K562 (cell line): Measurements from ENCODE around the gene FANK1. TPM values are rescaled to one million over a fixed set of nuclear protein-coding genes. Genes with fewer than 3 reads are reported as not detected.

Experiments used
- ATAC-seq: fragments of 200-7000 bp; cut with Tn5 transposase; 3 replicates; pipeline ENCODE4 v1.9.1; 2020; ENCODE audit warnings: moderate library complexity
- BruUV-seq: library from RNA; stranded (reverse); fragments of 400-500 nt; replicated peaks from 2 replicates; lab custom pipeline; 2021; lab: Mats Ljungman, UMichigan
- CTCF ChIA-PET: fragments of 300-600 bp; formaldehyde crosslinking; extraction: SDS; loops from one replicate; lab custom pipeline; 2021; ENCODE audit warnings: low intra/inter-chr PET ratio; lab: Yijun Ruan, JAX
- POLR2A ChIA-PET: fragments of 300-600, 350-650 bp; sonication (Branson Sonifier 250); formaldehyde crosslinking; extraction: SDS; loops from one replicate; lab custom pipeline; 2021; ENCODE audit warnings: antibody characterized with exemption, inconsistent platforms; lab: Yijun Ruan, JAX
- DNase-seq, 4 experiments: peaks; one replicate each; pipeline versions ENCODE4 v3.0.0 to v3.0.0-alpha.2; 2011 to 2018; ENCODE audit warnings: low spot score in 3 of 4, mixed read lengths in 3 of 4; ENCODE audit errors: extremely low read depth in 1 of 4
- FAIRE-seq: peaks from 2 replicates; lab custom pipeline; 2011; peaks lifted over from hg19 to GRCh38; lab: Jason Lieb, UNC
- H2AFZ ChIP-seq: 2 replicates; pipeline ENCODE4 v1.6.0; 2011; ENCODE audit warnings: low read depth, low read length, control low read depth, inconsistent platforms
- H3K27ac ChIP-seq: fragments of 200-600 bp; 3 replicates; pipeline ENCODE4 v1.8.0; 2011; ENCODE audit warnings: low read depth, mild to moderate bottlenecking, control low read depth, inconsistent platforms, low read length, moderate library complexity, mixed read lengths; ENCODE audit errors: extremely low read depth
- H3K27me3 ChIP-seq, 2 experiments: fragments of 300-600 bp in 1 of 2; 2 replicates in 1 of 2; 3 replicates in 1 of 2; pipeline versions ENCODE4 v1.6.0 to v1.8.0; 2011; ENCODE audit warnings: inconsistent platforms in 2 of 2, low read length in 2 of 2, mild to moderate bottlenecking in 1 of 2, mixed read lengths in 1 of 2, moderate library complexity in 1 of 2; ENCODE audit not compliant: control insufficient read depth in 2 of 2, insufficient read depth in 2 of 2
- H3K36me3 ChIP-seq: fragments of 300-600 bp; 3 replicates; pipeline ENCODE4 v1.8.0; 2011; ENCODE audit warnings: mild to moderate bottlenecking, low read length, inconsistent platforms; ENCODE audit not compliant: control insufficient read depth, insufficient read depth
- H3K4me1 ChIP-seq, 2 experiments: fragments of 200-600 bp in 1 of 2; replicated peaks in 1 of 2; 2 replicates in 1 of 2; 3 replicates in 1 of 2; pipeline versions ENCODE4 v1.5.1 to v1.8.0; 2011; ENCODE audit warnings: inconsistent platforms in 2 of 2, low read length in 2 of 2, mild to moderate bottlenecking in 1 of 2, mixed read lengths in 1 of 2, moderate library complexity in 1 of 2; ENCODE audit not compliant: control insufficient read depth in 2 of 2, insufficient read depth in 2 of 2
- H3K4me2 ChIP-seq: 2 replicates; pipeline ENCODE4 v1.6.1; 2011; ENCODE audit warnings: low read length, control low read depth, inconsistent platforms, mixed read lengths; ENCODE audit not compliant: insufficient read depth
- H3K4me3 ChIP-seq: fragments of 200-600 bp; sonication (generic), shearing (Covaris generic); 2 replicates; pipeline ENCODE4 v1.5.1; 2016; ENCODE audit warnings: control low read depth, inconsistent platforms
- H3K79me2 ChIP-seq: fragments of 200-600 bp; 3 replicates; pipeline ENCODE4 v1.8.0; 2011; ENCODE audit warnings: low read length, inconsistent platforms; ENCODE audit not compliant: control insufficient read depth, insufficient read depth
- H3K9ac ChIP-seq, 2 experiments: 2 replicates each; pipeline versions ENCODE4 v1.6.0 to v1.6.1; 2011; ENCODE audit warnings: low read depth in 2 of 2, low read length in 2 of 2, control low read depth in 1 of 2, inconsistent platforms in 1 of 2, mild to moderate bottlenecking in 1 of 2, mixed read lengths in 1 of 2; ENCODE audit not compliant: insufficient read depth in 1 of 2
- H3K9me1 ChIP-seq: one replicate; pipeline ENCODE4 v1.6.0; 2011; ENCODE audit warnings: inconsistent platforms, mild to moderate bottlenecking, low read length, moderate library complexity; ENCODE audit not compliant: control insufficient read depth, insufficient read depth
- H3K9me3 ChIP-seq: replicated peaks from 2 replicates; pipeline ENCODE4 v1.5.1; 2011; ENCODE audit warnings: low read depth, low read length, inconsistent platforms; ENCODE audit not compliant: control insufficient read depth, insufficient read depth
- H4K20me1 ChIP-seq: replicated peaks from 2 replicates; pipeline ENCODE4 v1.6.1; 2011; ENCODE audit warnings: low read length, inconsistent platforms, mixed read lengths; ENCODE audit not compliant: control insufficient read depth, insufficient read depth
- CBFB ChIP-seq: sonication (generic); formaldehyde crosslinking; IDR thresholded peaks from 2 replicates; pipeline ENCODE4 v1.4.0; 2020; ENCODE audit warnings: mild to moderate bottlenecking, missing genetic modification reagents
- UBTF ChIP-seq, 2 experiments: IDR thresholded peaks; 2 replicates each; pipeline ENCODE4 v1.6.1; 2012; ENCODE audit warnings: improper control_type of control experiment in 2 of 2, low read depth in 2 of 2, low read length in 2 of 2, borderline replicate concordance in 1 of 2
- ZBTB17 ChIP-seq: fragments of 450-650 bp; formaldehyde crosslinking; IDR thresholded peaks from 2 replicates; pipeline ENCODE4 v1.4.0; 2020; ENCODE audit warnings: mild to moderate bottlenecking
- ZNF318 ChIP-seq, 2 experiments: fragments of 450-650 bp; IDR thresholded peaks; 2 replicates each; pipeline ENCODE4 v1.6.1; 2016; ENCODE audit warnings: mild to moderate bottlenecking in 2 of 2, borderline replicate concordance in 1 of 2, low read depth in 1 of 2, moderate library complexity in 1 of 2
- WGBS: fragments of 100-300 bp; shearing (Covaris generic); methylation state at CpG from one replicate; pipeline ENCODE4 v1.1.6; 2016; ENCODE audit warnings: low coverage, mixed read lengths; ENCODE audit not compliant: insufficient coverage; ENCODE audit errors: missing lambda C conversion rate; 5-methylcytosine and 5-hydroxymethylcytosine counted together
- in situ Hi-C: fragments of 300-500 bp; cut with MboI; formaldehyde crosslinking; loops from 4 replicates; pipeline ENCODE4 v1.15.0; 2018; ENCODE audit warnings: inconsistent platforms, mixed read lengths
- intact Hi-C: fragments of 100-400 bp; cut with micrococcal nuclease; formaldehyde crosslinking; loops from 2 replicates; pipeline ENCODE4 v1.14.2; 2022
- polyA plus RNA-seq, 8 experiments: library from polyadenylated mRNA; depleted of rRNA in 4 of 8; stranded (reverse) in 5 of 8; unstranded in 3 of 8; fragments of >200 nt; fragmentation: Nextera tagmentation in 2 of 8; fragmentation: Illumina TruSeq in 1 of 8; extraction: Ambion mirVana in 2 of 8; extraction: Trizol in 1 of 8; gene quantifications; 2 replicates each; pipeline versions ENCODE4 v1.2.1 to v1.2.3, GENCODE V29; 2011 to 2014; ENCODE audit warnings: inconsistent platforms in 1 of 8, missing spikeins in 1 of 8
- total RNA-seq, 7 experiments: library from RNA; depleted of rRNA in 6 of 7; stranded (reverse); fragments of >200 nt in 6 of 7; fragmentation: Illumina TruSeq in 2 of 7; extraction: Trizol in 2 of 7; gene quantifications; 2 replicates each; pipeline versions ENCODE4 v1.2.1 to v1.2.3, GENCODE V29; 2011 to 2021; ENCODE audit warnings: low replicate concordance in 1 of 7

The FANK1 gene
- total and polyA plus RNA-seq, 9 of the 15 experiments (the other 6 are each of a cell fraction or from before 2014, with no cell fraction given), result 0.11 to 2.3 (median 0.51) TPM; not detected in 1

- no peaks in the 10 kb centered on the region for H4K20me1 ChIP-seq
- peaks cover 0 to 6% of the 10 kb centered on the region in 2 experiments; a peak in 1 of 5 replicates for H3K27me3 ChIP-seq
- in situ Hi-C loops (no loop called here), intact Hi-C loops (no loop called here)
- no peak overlapping the region for H3K9ac ChIP-seq
- ChIA-PET POLR2A (no interaction called here), CTCF (no interaction called here)
- H2AFZ ChIP-seq, result no peak overlapping the region
- H3K4me1 ChIP-seq, result no peaks in the 10 kb centered on the region
- no peak overlapping the region for H3K27ac ChIP-seq
- H3K9me1 ChIP-seq, result no peaks in the 10 kb centered on the region
- FAIRE-seq (no peak), ATAC-seq (no peak), DNase-seq (no peak)
- 1% methylated on average over 7 of the region's 7 CpGs for WGBS
- no peaks in the 10 kb centered on the region for H3K79me2 ChIP-seq
- H3K4me2 ChIP-seq, result no peak overlapping the region
- no peak for TF ChIP-seq UBTF (IDR thresholded peaks at IDR 0.05; ENCODE audit: borderline replicate concordance in 1 of 2, low read depth in 2 of 2, low read length in 2 of 2)
- H3K36me3 ChIP-seq, result no peaks in the 10 kb centered on the region
- H3K9me3 ChIP-seq, result no peaks in the 10 kb centered on the region
- BruUV-seq, result no TSS peak
- no peak overlapping the region for H3K4me3 ChIP-seq
Measured at GRCh38 chr10:125992254-125992653, 95.9 kb downstream of the FANK1 start.

- Histone ChIP-seq H3K9me1 (no peaks in the 10 kb centered on the region), H3K27ac (no peak overlapping the region), H3K9ac (no peak overlapping the region), H2AFZ (no peak overlapping the region), H4K20me1 (no peaks in the 10 kb centered on the region), H3K36me3 (no peaks in the 10 kb centered on the region), H3K4me3 (no peak overlapping the region), H3K9me3 (no peaks in the 10 kb centered on the region), H3K4me1 (no peaks in the 10 kb centered on the region), H3K4me2 (no peak overlapping the region), H3K79me2 (no peaks in the 10 kb centered on the region), H3K27me3 (peaks cover 0 to 15% of the 10 kb centered on the region in 2 experiments; a peak in 2 of 5 replicates)
- FAIRE-seq, result no peak
- CTCF ChIA-PET, result no interaction called here
- in situ Hi-C loops (no loop called here), intact Hi-C loops (no loop called here)
- POLR2A ChIA-PET, result no interaction called here
- WGBS, result 0% methylated on average over 6 of the region's 6 CpGs
- ATAC-seq, result no peak
- no TSS peak for BruUV-seq
- no peak for DNase-seq
- TF ChIP-seq CBFB, result no peak
- no peak for TF ChIP-seq ZBTB17 (CRISPR knock-in tag)
- no peak for TF ChIP-seq ZNF318 (IDR thresholded peaks at IDR 0.05; ENCODE audit: borderline replicate concordance in 1 of 2, low read depth in 1 of 2)
Measured at GRCh38 chr10:125994601-125995000, 98.2 kb downstream of the FANK1 start.
